HG03064 (cell line): Measurements from ENCODE around the gene KEAP1.

Experiments used
- ATAC-seq: cut with Tn5 transposase; IDR thresholded peaks from one replicate; pipeline ENCODE4 v1.9.1; 2021; ENCODE audit warnings: low read depth; ENCODE audit not compliant: unreplicated experiment

Gene KEAP1

GRCh38 chr19:10525636-10526035 lies 22.5 kb upstream of the KEAP1 start:
- ATAC-seq, result no peak

DNA sequence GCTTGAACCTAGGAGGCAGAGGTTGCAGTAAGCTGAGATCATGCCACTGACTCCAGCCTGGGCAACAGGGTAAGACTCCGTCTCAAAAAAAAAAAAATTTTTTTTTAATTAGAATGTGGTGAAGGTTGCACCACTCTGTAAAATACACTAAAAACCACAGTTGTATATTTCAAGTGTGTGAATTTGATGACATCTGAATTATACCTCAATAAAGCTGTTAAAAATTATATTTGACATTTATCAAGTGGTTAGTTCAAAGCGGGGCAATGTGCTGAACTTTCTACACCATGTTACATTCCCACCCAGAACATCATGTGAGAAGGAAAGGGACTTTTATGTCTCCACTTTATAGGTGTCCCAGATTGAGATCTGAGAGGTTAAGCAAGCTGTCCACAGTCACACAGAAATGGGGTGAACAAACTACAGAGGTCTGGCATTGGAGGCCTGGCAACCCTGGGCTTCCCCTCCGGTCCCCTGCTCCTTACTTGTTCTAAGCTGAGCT lies 20.0 kb upstream of the KEAP1 start:
- ATAC-seq, result no peak

- ATAC-seq, result no peak
Observed at GRCh38 chr19:10521461-10522171, 18.5 kb upstream of the KEAP1 start.

DNA sequence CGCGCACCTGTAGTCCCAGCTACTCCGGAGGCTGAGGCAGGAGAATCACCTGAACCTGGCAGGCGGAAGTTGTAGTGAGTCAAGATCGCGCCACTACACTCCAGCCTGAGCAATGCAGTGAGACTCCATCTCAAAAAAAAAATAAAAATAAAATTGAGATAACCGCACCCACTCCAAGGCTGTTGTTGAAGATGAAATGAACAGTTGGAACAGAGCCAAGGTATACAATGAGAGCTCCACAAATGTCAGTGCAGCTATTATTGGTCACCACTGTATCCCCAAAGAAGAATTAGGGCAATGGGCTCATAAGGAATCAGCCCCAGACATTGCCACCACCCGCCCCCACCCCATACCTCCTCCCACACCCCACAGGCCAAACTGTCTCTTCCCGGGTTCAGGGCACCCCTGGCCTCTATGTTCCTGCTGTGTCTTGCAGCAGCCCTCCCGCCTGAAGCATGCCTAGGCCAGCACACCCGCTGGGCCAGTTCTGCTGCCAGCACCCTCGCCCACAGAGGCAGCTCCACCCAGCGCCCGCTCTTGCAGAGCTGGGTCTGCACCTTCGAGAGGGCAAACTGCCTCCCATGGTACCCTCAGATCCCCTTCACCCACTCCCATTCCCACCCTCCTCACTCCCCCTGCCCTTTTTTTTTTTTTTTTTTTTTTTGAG lies 17.6 kb upstream of the KEAP1 start:
- no peak for ATAC-seq

DNA sequence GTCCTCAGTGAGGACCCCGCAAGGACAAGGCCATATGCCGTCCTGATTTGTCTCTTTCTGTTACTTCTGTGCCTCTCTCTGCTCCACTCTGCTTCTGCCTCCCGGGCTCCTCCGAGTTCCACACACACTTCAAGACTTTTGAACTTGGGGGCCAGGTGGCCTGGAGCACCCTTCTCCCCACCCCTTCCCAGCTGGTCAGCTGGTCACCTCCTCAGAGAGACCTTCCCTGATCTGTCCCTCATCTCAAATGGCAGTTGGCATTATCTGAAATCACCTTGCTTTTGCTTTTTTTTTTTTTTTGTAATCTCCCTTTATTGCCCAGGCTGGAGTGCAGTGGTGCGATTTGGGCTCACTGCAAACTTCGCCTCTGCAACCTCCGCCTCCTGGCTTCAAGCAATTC lies 16.3 kb upstream of the KEAP1 start:
- no peak for ATAC-seq

GRCh38 chr19:10518444-10519361 lies 15.5 kb upstream of the KEAP1 start:
- ATAC-seq, result no peak

- no peak for ATAC-seq
Observed at GRCh38 chr19:10517760-10518443, 14.7 kb upstream of the KEAP1 start.

DNA sequence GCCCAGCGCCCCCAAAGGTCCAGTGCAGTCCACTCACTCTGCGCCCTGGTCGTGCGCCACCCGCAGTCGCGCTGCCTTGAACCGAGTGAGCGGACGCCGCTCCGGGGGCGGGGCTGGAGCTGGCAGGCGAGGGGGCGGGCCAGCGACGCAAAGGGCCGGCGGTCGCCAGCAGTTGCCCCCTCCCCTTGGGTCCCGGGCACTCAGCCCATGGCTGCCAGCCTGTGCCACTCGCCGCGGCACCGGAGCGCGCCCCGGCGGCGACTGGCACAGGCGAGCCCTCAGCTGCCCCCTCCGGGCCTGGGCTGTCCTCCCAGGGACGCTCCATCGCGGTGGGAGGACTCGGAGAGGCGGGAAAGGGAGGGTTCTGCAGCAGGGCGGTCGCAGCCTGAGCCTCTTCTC lies 14.2 kb upstream of the KEAP1 start, which contains the start of gene S1PR5:
Gene S1PR5, minus strand, starts transcription at position 87 of the 399 bp plus-strand sequence. CDS start 2,436 bp downstream, outside the sequence.
- ATAC-seq, result no peak

GRCh38 chr19:10516671-10517286 lies 13.6 kb upstream of the KEAP1 start:
- no peak for ATAC-seq

DNA sequence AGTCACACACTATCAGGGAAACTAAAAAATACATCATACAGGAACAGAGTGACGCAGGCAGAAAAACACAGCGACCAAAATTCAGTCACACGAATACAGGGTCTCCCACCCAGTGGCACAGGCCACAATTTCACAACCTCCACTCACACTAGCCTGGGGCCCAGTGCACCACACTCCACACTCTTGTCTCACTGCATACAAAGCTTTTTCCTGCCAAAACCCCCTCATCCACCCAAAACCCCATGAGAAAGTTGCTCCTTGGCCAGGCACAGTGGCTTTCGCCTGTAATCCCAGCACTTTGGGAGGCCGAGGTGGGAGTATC lies 12.9 kb upstream of the KEAP1 start:
- ATAC-seq, result no peak

DNA sequence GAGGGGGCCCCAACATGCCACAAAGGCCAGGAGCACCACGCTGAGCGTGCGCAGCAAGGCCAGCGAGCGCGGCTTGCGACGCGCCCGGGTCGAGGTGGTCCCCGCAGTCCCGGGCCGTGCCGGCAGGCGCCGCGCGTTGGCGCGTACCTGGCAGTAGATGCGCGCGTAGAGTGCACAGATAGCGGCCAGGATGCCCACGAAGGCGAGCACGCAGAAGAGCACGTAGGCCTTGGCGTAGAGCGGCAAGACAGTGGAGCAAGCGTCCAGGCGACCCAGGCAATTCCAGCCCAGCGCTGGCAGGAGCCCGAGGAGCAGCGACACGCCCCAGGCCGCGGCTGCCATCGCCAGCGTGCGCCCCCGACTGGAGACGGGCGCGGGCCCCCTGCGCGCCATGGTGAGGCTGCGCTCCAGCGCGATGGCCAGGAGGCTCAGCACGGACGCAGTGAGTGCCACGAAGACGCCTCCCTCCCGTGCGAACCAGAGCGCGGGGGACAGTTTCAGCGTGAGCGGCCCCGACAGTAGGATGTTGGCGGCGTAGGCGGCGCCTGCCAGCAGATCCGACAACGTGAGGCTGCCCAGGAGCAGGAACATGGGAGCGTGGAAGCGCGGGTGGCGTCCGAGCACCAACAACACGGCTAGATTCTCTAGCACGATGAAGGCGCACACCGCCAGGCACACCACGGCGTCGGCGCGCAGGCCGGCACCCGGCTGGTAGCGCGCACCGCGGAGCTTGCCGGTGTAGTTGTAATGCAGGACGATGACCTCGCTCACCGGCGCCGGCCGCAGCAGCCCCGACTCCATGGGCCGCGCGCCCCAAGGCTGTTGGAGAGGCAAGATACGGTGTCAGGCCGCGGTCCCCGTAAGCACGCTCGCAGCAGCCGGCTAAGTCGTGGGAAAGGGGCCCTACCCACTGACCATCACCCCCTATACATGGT lies 11.3 kb upstream of the KEAP1 start:
- no peak for ATAC-seq

DNA sequence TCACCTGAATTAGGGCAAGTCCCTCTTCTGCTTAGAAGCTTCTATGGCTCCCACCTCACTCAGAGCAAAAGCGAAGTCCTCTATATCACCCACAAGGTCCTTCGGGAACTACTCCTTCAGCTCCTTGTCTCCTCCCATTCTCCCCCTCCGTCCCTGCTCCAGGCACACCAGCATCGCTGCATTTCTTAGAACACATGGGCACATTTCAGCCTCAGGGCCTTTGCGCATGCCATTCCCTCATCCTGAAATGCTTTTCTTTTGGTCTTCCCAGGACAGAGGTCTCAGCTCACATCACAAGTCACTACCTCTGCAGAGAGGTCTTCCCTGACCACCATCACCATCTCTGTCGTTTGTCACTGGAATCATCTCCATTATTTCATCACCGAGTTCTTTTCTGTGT lies 10.1 kb upstream of the KEAP1 start:
- no peak for ATAC-seq

GRCh38 chr19:10510301-10510802 lies 7.2 kb upstream of the KEAP1 start:
- ATAC-seq, result no peak

DNA sequence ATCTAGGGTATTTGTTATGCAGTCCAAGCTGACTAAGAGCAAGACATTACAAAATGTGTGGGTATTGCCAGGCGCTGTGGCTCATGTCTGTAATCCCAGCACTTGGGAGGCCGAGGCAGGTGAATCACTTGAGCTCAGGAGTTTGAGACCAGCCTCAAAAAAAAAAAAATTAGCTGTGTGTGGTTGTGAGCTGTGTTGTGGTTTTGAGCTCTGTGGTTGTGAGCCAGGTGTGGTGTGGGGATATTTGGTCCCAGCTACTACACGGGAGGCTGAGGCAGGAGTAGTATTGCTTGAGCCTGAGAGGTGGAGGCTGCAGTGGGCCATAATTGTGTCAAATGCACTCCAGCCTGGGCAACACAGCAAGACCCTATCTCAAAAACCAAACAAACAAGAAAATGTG lies 5.6 kb upstream of the KEAP1 start:
- no peak for ATAC-seq

- ATAC-seq, result no peak
Observed at GRCh38 chr19:10508036-10508435, 4.9 kb upstream of the KEAP1 start.

DNA sequence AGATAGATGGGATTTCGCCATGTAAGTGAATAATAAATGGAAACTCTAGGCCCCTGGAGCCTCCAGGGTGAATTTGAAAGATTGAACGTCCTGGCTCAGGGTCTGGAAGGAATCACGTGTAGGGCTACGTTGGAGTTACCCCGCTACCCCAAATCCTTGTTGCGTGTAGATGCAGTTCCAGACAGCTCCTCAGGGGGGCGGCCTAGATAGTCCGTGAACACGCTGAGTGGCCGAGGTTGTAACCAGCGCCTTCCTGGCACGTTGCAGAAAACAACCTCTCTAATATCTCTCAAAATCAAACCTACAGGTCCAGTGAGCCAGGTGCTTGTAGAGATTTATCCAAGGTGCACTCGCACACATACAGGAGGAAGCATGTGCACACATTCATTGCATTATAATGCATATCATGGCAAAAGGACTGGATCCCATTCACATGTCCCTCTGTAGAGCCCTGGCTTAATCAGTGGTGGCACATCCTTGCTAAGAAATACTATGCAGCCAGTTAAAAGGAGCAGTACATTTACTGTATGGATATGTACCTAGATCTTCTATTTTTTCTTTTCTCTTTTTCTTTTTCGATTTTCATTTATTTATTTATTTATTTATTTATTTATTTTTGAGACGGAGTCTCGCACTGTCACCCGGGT lies 2.5 kb upstream of the KEAP1 start:
- ATAC-seq, result no peak

DNA sequence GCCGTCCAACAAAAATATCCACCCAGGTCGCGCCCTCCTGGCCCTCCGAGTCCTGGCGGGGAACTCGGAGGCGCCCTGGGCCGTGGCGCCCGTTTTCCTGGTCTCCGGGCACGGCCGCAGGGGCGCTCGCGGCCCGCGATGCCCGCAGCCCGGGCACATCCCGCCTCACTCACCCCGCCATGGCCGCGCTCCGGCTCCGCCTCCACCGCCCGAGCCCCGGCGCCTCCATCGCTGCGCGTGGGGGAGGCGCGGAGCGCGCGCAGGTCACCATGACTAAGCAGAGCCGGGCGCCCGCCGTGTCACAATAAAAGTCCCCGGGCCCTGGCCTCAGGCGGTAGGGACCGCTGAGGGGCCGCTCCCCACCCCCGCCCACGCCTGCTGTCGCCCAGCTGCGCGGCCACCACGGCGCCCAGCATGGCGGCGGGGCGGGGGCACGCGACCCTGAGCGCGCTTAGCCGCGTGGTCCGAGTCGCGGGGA lies 593 bp downstream of the KEAP1 start:
- peak; percentile 66 for ATAC-seq

DNA sequence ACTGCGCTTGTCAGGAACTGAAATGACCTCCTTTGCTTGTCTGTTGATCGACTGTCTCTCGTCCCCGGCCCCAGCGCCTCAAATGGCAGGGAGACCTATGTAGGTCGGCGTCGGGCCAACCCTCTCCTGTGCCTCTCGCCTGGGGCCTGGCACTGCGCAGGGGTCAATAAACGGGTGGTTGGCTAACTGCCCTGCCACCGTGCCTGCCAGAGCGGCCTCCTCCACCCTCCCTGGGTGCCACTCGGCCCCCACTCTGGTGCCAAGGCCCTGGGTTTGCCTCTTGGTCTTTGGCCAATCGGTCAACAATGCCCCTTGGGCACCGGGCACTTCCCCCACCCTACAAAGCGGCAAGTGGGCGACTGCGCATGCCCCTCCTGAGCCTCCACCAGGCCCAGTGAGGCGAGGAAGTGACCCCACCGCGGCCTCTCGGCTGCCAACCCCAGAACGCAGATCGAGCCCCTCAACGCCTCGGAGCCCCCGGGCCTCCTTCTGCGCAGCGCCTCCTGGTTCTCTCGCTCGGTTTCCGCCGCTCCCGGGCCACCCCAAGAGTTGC lies 1.1 kb downstream of the KEAP1 start:
- peak; percentile 27 for ATAC-seq
